Small intestine (tissue), 7 donors: ENCODE data around the gene RSPH9. TPM values are rescaled to one million over a fixed set of nuclear protein-coding genes. Genes with fewer than 3 reads are reported as not detected.
A peak's percentile ranks its signal among the peaks of the same experiment; 100 is the strongest.
"Not testable (repeated sequence)": the region's sequence is repeated elsewhere in the genome, so short reads cannot be mapped to it uniquely, and the experiment has no call there.

ENCODE experiments used
- DNase-seq, 2 donors: peaks; one replicate each; pipeline versions ENCODE4 v3.0.0 to v3.0.0-alpha.2; 2013
- FAIRE-seq: peaks from 2 replicates; lab custom pipeline; 2012; peaks lifted over from hg19 to GRCh38; lab: Jason Lieb, UNC
- H3K27ac ChIP-seq, 3 donors: one replicate each; pipeline ENCODE4 v1.5.1; 2013; ENCODE audit warnings: low read length in 2 of 3, mild to moderate bottlenecking in 2 of 3, control low read depth in 1 of 3, inconsistent platforms in 1 of 3, low read depth in 1 of 3, moderate library complexity in 1 of 3
- H3K27me3 ChIP-seq, 3 donors: one replicate each; pipeline ENCODE4 v1.6.1; 2013; ENCODE audit warnings: low read length in 3 of 3, inconsistent platforms in 1 of 3; ENCODE audit not compliant: control insufficient read depth in 3 of 3, insufficient read depth in 3 of 3
- H3K36me3 ChIP-seq, 3 donors: one replicate each; pipeline ENCODE4 v1.6.1; 2013; ENCODE audit warnings: low read length in 3 of 3, inconsistent platforms in 1 of 3, low read depth in 1 of 3, mild to moderate bottlenecking in 1 of 3, moderate library complexity in 1 of 3; ENCODE audit not compliant: control insufficient read depth in 3 of 3, insufficient read depth in 2 of 3
- H3K4me1 ChIP-seq, 3 donors: one replicate each; pipeline ENCODE4 v1.6.1; 2013; ENCODE audit warnings: low read length in 2 of 3, inconsistent platforms in 1 of 3, low read depth in 1 of 3, mild to moderate bottlenecking in 1 of 3, moderate library complexity in 1 of 3; ENCODE audit not compliant: control insufficient read depth in 3 of 3, insufficient read depth in 2 of 3
- H3K4me3 ChIP-seq, 3 donors: one replicate each; pipeline ENCODE4 v1.5.1; 2013; ENCODE audit warnings: low read length in 3 of 3, control low read depth in 1 of 3, inconsistent platforms in 1 of 3, low read depth in 1 of 3, mild to moderate bottlenecking in 1 of 3, moderate library complexity in 1 of 3
- H3K9me3 ChIP-seq, 2 donors: one replicate each; pipeline ENCODE4 v1.6.1; 2013; ENCODE audit warnings: low read depth in 1 of 2, low read length in 1 of 2; ENCODE audit not compliant: control insufficient read depth in 2 of 2, insufficient read depth in 1 of 2
- WGBS, 3 donors: extraction: QIAGEN DNeasy Blood & Tissue Kit; methylation state at CpG; one replicate each; pipeline ENCODE4 v1.1.7; 2013; 5-methylcytosine and 5-hydroxymethylcytosine counted together
- polyA plus RNA-seq, 4 donors: library from polyadenylated mRNA; stranded (reverse) in 3 of 4; unstranded in 1 of 4; fragments of 200-250 nt in 3 of 4; fragments of 120-200 nt in 1 of 4; gene quantifications; one replicate each; pipeline versions ENCODE4 v1.2.1 to v1.2.3, GENCODE V29; 2013
- donor health status: healthy with polysubstance abuse.
- donor health status: control.
- donor health status: control.
- donor health status: Bipolar disorder and iron deficiency.
- donor health status: healthy.

The RSPH9 gene
- polyA plus RNA-seq, 4 donors = 0.42 to 1.1 (median 0.76) TPM

DNA sequence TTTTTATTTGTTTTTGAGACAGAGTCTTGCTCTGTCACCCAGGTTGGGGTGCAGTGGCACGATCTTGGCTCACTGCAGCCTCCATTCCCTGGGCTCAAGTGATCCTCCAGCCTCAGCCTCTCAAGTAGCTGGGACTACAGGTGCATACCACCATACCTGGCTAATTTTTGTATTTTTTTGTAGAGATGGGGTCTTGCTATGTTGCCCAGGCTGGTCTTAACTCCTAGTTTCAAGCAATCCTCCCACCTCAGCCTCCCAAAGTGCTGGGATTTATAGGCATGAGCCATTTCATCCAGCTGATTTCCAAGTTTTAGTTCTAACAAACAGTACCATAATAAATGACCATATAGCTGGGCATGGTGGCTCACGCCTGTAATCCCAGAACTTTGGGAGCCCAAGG is 8.0 kb downstream of the RSPH9 start:
- not testable (repeated sequence) for H3K4me1 ChIP-seq, H3K36me3 ChIP-seq, H3K27ac ChIP-seq, FAIRE-seq, H3K9me3 ChIP-seq, DNase-seq, H3K4me3 ChIP-seq, H3K27me3 ChIP-seq
- 95 to 98% (median 95%) methylated on average over 2 of the region's 2 CpGs for whole genome bisulfite sequencing, 3 donors

GRCh38 chr6:43657221-43657802 is 12.5 kb downstream of the RSPH9 start:
- Histone ChIP-seq H3K27me3 (no peaks in the 10 kb centered on the region), H3K36me3 (no peaks in the 10 kb centered on the region), H3K9me3 (peaks cover 0 to 18% of the 10 kb centered on the region in 2 donors), H3K4me1 (no peaks in the 10 kb centered on the region), H3K4me3 (no peak overlapping the region), H3K27ac (no peak overlapping the region)
- FAIRE-seq (no peak), DNase-seq (no peak)
- 89 to 93% (median 90%) methylated on average over 3 of the region's 3 CpGs for WGBS, 3 donors

- H3K4me1 ChIP-seq = no peaks in the 10 kb centered on the region
- H3K4me3 ChIP-seq = no peak overlapping the region
- no peak overlapping the region for H3K27ac ChIP-seq
- DNase-seq (no peak), FAIRE-seq (no peak)
- peaks cover 0 to 18% of the 10 kb centered on the region in 2 donors for H3K9me3 ChIP-seq
- no peaks in the 10 kb centered on the region for H3K36me3 ChIP-seq
- 90 to 93% (median 90%) methylated on average over 9 of the region's 9 CpGs for WGBS, 3 donors
- H3K27me3 ChIP-seq = no peaks in the 10 kb centered on the region
Measured at GRCh38 chr6:43658161-43658560, 13.3 kb downstream of the RSPH9 start.

- H3K4me3 ChIP-seq, H3K36me3 ChIP-seq, H3K27ac ChIP-seq, FAIRE-seq, H3K27me3 ChIP-seq, DNase-seq: not testable (repeated sequence)
- Histone ChIP-seq H3K9me3 (peaks cover 0 to 18% of the 10 kb centered on the region in 2 donors), H3K4me1 (peaks cover 0 to 11% (median 0%) of the 10 kb centered on the region in 3 donors)
- 78 to 90% (median 88%) methylated on average over 5 of the region's 5 CpGs for WGBS, 3 donors
Measured at GRCh38 chr6:43662948-43663347, 18.1 kb downstream of the RSPH9 start.

GRCh38 chr6:43665376-43665775 is 20.5 kb downstream of the RSPH9 start:
- DNase-seq (no peak), FAIRE-seq (no peak)
- WGBS, 3 donors = 88 to 95% (median 92%) methylated on average over 1 of the region's 1 CpG
- peaks cover 0 to 18% (median 0%) of the 10 kb centered on the region in 3 donors for H3K36me3 ChIP-seq
- no peaks in the 10 kb centered on the region for H3K27me3 ChIP-seq
- peaks cover 0 to 13% of the 10 kb centered on the region in 2 donors for H3K9me3 ChIP-seq
- H3K4me1 ChIP-seq = peaks cover 0 to 23% (median 0%) of the 10 kb centered on the region in 3 donors
- no peak overlapping the region for H3K4me3 ChIP-seq
- H3K27ac ChIP-seq = no peak overlapping the region

DNA sequence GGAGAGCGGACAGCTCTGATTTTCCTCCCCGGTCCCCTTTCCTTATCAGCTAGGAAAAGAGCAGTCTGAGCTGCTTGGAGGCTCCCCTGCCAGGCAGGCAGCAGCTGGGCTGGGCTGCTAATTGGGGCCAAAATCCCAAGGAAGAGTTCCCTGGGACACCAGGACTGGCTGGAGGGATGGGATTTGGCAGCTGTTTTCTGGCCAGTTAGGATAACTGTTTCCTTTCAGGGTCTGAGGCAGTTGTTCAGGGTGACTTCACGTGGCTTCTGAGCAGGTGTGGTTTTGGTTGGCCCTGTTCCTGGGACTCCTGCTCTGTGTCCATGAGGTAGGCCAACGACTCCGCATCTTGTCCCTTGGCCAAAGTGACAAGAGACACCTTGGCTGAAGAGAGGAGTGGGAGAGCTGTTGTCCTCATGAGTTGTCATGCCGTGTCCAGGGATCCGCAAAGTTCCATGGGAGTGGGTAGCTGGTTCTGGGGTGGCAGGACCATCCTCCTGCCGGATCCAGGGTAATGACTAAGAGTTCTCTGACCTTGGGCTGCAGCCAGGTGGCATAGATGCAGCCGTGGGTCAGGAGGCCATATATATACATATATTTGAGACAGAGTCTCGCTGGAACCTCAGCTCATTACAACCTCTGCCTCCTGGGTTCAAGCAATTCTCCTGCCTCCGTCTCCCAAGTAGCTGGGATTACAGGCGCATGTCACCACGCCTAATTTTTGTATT is 21.5 kb downstream of the RSPH9 start:
- H3K4me3 ChIP-seq = no peak overlapping the region
- no peak overlapping the region for H3K27ac ChIP-seq
- H3K4me1 ChIP-seq = peaks cover 0 to 23% (median 0%) of the 10 kb centered on the region in 3 donors
- FAIRE-seq (no peak), DNase-seq (no peak)
- H3K27me3 ChIP-seq = no peaks in the 10 kb centered on the region
- peaks cover 0 to 4% of the 10 kb centered on the region in 2 donors for H3K9me3 ChIP-seq
- peaks cover 0 to 28% (median 0%) of the 10 kb centered on the region in 3 donors for H3K36me3 ChIP-seq
- 51 to 70% (median 59%) methylated on average over 13 of the region's 13 CpGs for WGBS, 3 donors

DNA sequence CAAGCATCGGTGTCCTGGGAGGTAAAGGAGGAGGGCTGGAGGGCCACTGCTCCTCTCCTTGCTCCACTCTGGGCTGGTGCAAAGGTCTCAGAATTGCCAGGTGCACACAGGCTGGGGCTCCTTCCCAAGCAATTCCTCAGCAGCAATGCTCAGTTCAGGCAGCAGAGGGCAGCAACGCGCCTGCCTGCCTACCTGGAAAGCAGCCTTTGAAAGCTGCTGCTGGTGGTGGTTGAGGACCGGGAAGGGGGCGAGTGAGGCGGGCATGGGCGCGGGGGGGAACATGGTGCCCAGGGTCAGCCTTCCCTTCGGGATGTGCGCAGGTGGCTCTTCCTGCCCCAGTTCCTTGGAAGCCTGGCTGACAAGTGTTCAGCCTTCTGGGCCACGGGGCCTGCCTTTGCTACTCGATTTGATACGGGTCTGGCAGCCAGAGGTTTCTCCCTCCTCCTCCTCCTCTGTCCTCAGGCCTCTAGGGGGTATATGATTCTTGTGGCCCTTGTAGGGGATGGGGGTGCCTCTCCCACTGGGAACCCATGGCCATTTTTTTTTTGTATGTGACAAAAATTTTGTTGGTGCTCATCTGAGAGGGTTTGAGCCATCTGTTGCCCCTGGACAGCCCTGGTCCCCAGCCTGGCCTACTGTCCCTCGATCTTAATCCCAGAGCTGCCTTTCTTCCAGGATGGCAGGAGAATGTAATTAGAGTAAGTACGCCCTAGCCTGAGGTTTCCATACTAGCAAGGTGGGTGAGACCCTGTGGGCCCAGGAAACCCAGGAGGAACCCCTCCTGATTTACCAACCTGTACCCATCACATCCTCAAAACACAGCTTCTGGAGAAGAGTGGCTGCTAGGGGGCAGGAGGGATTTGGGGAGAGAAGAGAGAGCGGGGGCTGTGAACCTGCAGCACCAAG is 22.7 kb downstream of the RSPH9 start:
- H3K4me1 ChIP-seq = peaks cover 0 to 34% (median 0%) of the 10 kb centered on the region in 3 donors
- H3K4me3 ChIP-seq = no peak overlapping the region
- peaks cover 0 to 39% (median 5%) of the 10 kb centered on the region in 3 donors for H3K36me3 ChIP-seq
- H3K27me3 ChIP-seq = no peaks in the 10 kb centered on the region
- H3K27ac ChIP-seq = peak overlapping the region in 1 of 3 donors; percentile 11
- peak; percentile 90 to 97 for DNase-seq
- no peak for FAIRE-seq
- WGBS, 3 donors = 13 to 16% (median 14%) methylated on average over 15 to 16 of the region's 16 CpGs
- H3K9me3 ChIP-seq = no peaks in the 10 kb centered on the region
